Hepatocyte (in vitro differentiated cells): ENCODE measurements around the gene RRM1. TPM values are rescaled to one million over a fixed set of nuclear protein-coding genes. Genes with fewer than 3 reads are reported as not detected.

ENCODE experiments used
- DNase-seq: peaks from one replicate; pipeline ENCODE4 v3.0.0-alpha.2; 2016; ENCODE audit warnings: low spot score
- H2AFZ ChIP-seq: fragments of 200-600 bp; sonication (generic); 2 replicates; pipeline ENCODE4 v1.6.0; 2016; ENCODE audit warnings: antibody characterized with exemption, mild to moderate bottlenecking
- H3K27ac ChIP-seq: fragments of 200-600 bp; sonication (generic); 2 replicates; pipeline ENCODE4 v1.5.1; 2016; ENCODE audit warnings: mild to moderate bottlenecking
- H3K27me3 ChIP-seq: fragments of 200-600 bp; sonication (generic); 2 replicates; pipeline ENCODE4 v1.6.1; 2016
- H3K36me3 ChIP-seq: fragments of 200-600 bp; sonication (generic); replicated peaks from 2 replicates; pipeline ENCODE4 v1.5.1; 2016; ENCODE audit warnings: low read depth; ENCODE audit not compliant: insufficient read depth
- H3K4me1 ChIP-seq: fragments of 200-600 bp; sonication (generic); 2 replicates; pipeline ENCODE4 v1.5.1; 2016; ENCODE audit warnings: mild to moderate bottlenecking, moderate library complexity; ENCODE audit not compliant: insufficient read depth
- H3K4me2 ChIP-seq: fragments of 200-600 bp; sonication (generic); 2 replicates; pipeline ENCODE4 v1.6.0; 2016
- H3K4me3 ChIP-seq: fragments of 200-600 bp; sonication (generic); 2 replicates; pipeline ENCODE4 v1.5.1; 2016; ENCODE audit warnings: mild to moderate bottlenecking
- H3K79me2 ChIP-seq: fragments of 200-600 bp; sonication (generic); 2 replicates; pipeline ENCODE4 v1.6.0; 2017; ENCODE audit warnings: mild to moderate bottlenecking
- H3K9me2 ChIP-seq: fragments of 200-600 bp; sonication (generic); replicated peaks from 2 replicates; pipeline ENCODE4 v1.6.0; 2017; ENCODE audit warnings: mild to moderate bottlenecking; ENCODE audit not compliant: insufficient read depth
- H3K9me3 ChIP-seq: fragments of 200-600 bp; sonication (generic); 2 replicates; pipeline ENCODE4 v1.5.1; 2016; ENCODE audit warnings: low read depth, mild to moderate bottlenecking
- H4K20me1 ChIP-seq: fragments of 200-600 bp; sonication (generic); 2 replicates; pipeline ENCODE4 v1.6.0; 2016; ENCODE audit warnings: mild to moderate bottlenecking; ENCODE audit not compliant: insufficient read depth, poor library complexity, severe bottlenecking
- CTCF ChIP-seq: fragments of 200-600 bp; sonication (generic); IDR thresholded peaks from 2 replicates; pipeline ENCODE4 v1.5.1; 2016; ENCODE audit warnings: antibody characterized with exemption, mild to moderate bottlenecking; ENCODE audit not compliant: poor library complexity
- EZH2 ChIP-seq: fragments of 200-600 bp; sonication (generic); IDR thresholded peaks from 2 replicates; pipeline ENCODE4 v1.6.1; 2016; ENCODE audit warnings: antibody characterized with exemption, mild to moderate bottlenecking, borderline replicate concordance
- EZH2phosphoT487 ChIP-seq: fragments of 200-600 bp; sonication (generic); IDR thresholded peaks from one replicate; pipeline ENCODE4 v1.6.1; 2018; ENCODE audit warnings: antibody characterized with exemption, mild to moderate bottlenecking, low read depth, moderate library complexity; ENCODE audit not compliant: unreplicated experiment, severe bottlenecking
- WGBS: methylation state at CpG from one replicate; pipeline ENCODE4 v1.1.6; 2016; ENCODE audit warnings: low lambda C conversion rate; ENCODE audit errors: missing lambda C conversion rate; 5-methylcytosine and 5-hydroxymethylcytosine counted together
- polyA plus RNA-seq: library from polyadenylated mRNA; unstranded; fragments of >200 nt; fragmentation: Nextera tagmentation; extraction: Ambion mirVana; gene quantifications from 2 replicates; pipeline ENCODE4 v1.2.1, GENCODE V29; 2016
- total RNA-seq: library from RNA; depleted of rRNA; stranded (reverse); fragments of >200 nt; gene quantifications from 2 replicates; pipeline ENCODE4 v1.2.3, GENCODE V29; 2014

The RRM1 gene
- total and polyA plus RNA-seq, 2 experiments from 2014 or later: 25.9 to 34.5 TPM

GRCh38 chr11:4093519-4094347, 866 bp upstream of the RRM1 start:
- Histone ChIP-seq H3K9me3 (no peaks in the 10 kb centered on the region), H3K4me3 (peak overlapping the region; percentile 47), H3K27me3 (no peaks in the 10 kb centered on the region), H4K20me1 (no peaks in the 10 kb centered on the region), H2AFZ (peak overlapping the region; percentile 85), H3K36me3 (no peaks in the 10 kb centered on the region), H3K9me2 (no peaks in the 10 kb centered on the region), H3K79me2 (peaks cover 30% of the 10 kb centered on the region), H3K27ac (peak overlapping the region; percentile 93), H3K4me1 (no peaks in the 10 kb centered on the region), H3K4me2 (peak overlapping the region; percentile 83)
- no peak for TF ChIP-seq EZH2phosphoT487
- no peak for TF ChIP-seq EZH2
- no peak for TF ChIP-seq CTCF
- 74% methylated on average over 25 of the region's 25 CpGs for WGBS
- DNase-seq: no peak

DNA sequence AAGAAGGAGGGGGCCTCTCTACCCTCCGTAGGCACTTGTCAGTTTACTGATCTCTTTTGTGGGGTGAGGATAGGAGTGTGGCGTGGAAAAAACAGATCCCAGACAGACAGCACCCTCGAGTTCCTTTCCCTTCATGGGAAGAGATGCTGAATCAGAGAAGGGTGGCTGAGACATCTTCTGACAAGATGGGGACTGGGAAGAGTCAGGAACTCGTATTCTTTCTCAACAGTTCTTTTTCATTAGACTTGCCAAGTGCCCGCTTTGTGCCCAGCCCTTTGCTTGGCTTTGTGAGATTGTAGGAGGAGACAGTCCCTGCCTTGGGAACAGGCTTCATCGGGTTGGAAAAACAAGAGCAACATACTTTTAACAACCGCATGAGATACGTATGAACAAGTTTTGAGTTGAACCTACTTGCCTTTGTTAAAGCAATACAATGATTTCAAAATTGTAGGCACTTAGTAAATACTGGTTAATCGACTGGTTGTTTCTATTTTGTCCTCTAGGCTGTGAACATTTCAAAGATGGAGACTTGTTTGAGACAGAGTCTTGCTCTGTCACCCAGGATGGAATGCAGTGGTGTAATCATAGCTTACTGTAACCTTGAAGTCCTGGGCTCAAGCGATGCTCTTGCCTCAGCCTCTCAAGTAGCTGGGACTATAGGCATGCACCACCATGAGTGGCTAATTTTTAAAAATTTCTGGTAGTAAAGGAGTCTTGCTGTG, 1.1 kb downstream of the RRM1 start:
- Histone ChIP-seq H3K9me2 (no peaks in the 10 kb centered on the region), H3K4me2 (peak overlapping the region; percentile 83), H3K4me3 (peak overlapping the region; percentile 82), H2AFZ (peak overlapping the region; percentile 84), H3K79me2 (peaks cover 46% of the 10 kb centered on the region), H3K9me3 (no peaks in the 10 kb centered on the region), H4K20me1 (no peaks in the 10 kb centered on the region), H3K36me3 (no peaks in the 10 kb centered on the region), H3K27me3 (no peaks in the 10 kb centered on the region), H3K4me1 (no peaks in the 10 kb centered on the region), H3K27ac (peak overlapping the region; percentile 93)
- no peak for TF ChIP-seq CTCF
- no peak for TF ChIP-seq EZH2
- TF ChIP-seq EZH2phosphoT487: no peak
- 24% methylated on average over 10 of the region's 10 CpGs for WGBS
- DNase-seq: peak; percentile 28

- Histone ChIP-seq H3K4me3 (no peak overlapping the region), H2AFZ (no peak overlapping the region), H3K4me1 (no peaks in the 10 kb centered on the region), H3K9me3 (no peaks in the 10 kb centered on the region), H3K4me2 (no peak overlapping the region), H3K27me3 (no peaks in the 10 kb centered on the region), H3K79me2 (peaks cover 57% of the 10 kb centered on the region), H3K9me2 (no peaks in the 10 kb centered on the region), H3K36me3 (no peaks in the 10 kb centered on the region), H4K20me1 (no peaks in the 10 kb centered on the region), H3K27ac (no peak overlapping the region)
- no peak for TF ChIP-seq EZH2phosphoT487
- no peak for TF ChIP-seq EZH2
- TF ChIP-seq CTCF: no peak
- WGBS: 70% methylated on average over 3 of the region's 4 CpGs
- no peak for DNase-seq
Measured at GRCh38 chr11:4098026-4098621, 3.5 kb downstream of the RRM1 start.
